GM18858 (cell line): ENCODE measurements around the gene HMCN2.

ENCODE experiments used
- ATAC-seq: cut with Tn5 transposase; IDR thresholded peaks from one replicate; pipeline ENCODE4 v1.9.1; 2021; ENCODE audit not compliant: unreplicated experiment

HMCN2 gene

DNA sequence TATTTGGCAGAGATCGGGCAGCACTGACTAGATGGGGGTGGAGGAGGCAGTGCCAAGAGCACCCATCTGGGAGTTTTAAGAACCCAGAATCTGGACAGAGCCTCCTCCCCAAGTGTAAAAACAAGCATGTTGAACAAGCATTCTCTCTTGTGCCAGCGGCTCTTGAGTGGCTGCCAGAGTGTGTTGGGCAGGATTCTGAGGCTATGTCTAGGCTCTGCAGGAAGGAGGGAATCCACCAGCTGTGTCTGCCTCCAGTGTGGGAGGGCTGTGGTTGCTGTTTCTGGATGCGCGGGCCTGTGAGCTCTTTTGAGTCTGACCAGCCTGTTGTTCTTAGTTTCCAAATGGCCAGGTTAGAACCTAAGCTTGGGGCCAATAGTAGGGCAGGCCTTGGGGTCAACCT is 39.8 kb downstream of the HMCN2 start:
- no peak for ATAC-seq

DNA sequence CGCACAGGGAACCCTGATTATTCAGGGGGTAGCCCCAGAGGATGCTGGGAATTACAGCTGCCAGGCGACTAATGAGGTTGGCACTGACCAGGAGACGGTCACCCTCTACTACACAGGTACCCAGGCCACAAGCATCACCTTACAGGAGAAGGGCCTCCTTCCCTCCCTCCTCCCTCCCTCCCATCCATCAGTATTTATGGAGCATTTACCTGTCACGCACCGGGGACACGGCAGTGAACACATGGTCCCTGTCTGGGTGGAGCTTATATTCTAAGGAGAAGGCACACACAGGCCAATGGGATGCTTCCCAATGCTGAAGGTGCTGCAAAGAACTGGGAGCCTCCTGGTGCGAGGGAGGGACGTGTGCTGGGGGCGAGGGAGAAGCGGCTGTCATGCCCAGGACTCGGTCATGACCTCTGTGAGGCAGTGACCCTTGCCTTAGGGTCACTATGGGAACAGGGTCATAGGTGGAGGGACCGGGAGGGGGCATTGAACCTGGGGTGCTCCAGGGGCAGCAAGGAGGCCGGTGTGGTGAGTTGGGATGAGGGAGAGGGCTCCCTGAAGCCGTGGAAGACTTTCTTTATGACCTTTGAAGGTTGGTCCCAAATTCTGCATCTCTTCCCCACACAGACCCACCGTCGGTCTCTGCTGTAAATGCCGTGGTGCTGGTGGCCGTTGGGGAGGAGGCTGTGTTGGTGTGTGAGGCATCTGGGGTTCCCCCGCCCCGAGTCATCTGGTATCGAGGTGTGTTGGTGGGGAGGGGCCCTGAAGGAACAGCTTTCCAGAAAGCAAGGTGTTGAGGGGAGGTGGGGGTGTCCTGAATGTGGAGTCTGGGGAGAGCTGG is 41.5 kb downstream of the HMCN2 start:
- ATAC-seq: no peak

DNA sequence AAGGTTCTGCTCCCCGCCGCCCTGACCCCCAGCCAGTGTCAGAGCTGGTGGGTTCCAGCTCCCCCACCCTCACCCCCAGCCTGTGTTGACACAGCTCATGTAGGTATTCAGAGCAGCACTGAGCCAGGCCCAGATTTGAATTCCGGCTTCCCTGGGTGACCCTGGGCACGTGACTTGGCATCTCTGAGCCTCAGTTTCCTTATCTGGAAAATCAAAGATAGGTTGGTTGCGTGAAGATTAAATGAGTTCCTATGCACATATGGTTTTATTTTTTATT is 42.0 kb downstream of the HMCN2 start:
- no peak for ATAC-seq

DNA sequence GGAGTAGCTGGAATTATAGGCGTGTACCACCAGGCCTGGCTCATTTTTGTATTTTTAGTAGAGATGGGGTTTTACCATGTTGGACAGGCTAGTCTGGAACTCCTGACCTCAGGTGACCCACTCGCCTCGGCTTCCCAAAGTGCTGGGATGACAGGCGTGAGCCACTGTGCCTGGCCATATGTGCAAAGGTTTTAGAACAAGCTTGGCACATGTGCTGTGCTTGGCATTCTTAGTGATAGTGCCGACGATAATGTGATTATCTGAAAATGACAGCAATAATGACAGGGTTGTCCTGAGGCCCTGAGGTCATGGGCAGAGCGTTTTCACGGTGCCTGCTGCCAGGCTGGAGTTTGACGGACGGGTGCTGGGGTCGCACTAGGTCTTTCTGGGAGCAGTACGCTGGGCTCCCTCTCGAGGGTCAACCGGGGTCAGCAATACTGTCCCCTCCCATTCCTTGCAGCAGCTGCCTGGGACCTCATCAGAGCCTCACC is 42.6 kb downstream of the HMCN2 start:
- no peak for ATAC-seq

DNA sequence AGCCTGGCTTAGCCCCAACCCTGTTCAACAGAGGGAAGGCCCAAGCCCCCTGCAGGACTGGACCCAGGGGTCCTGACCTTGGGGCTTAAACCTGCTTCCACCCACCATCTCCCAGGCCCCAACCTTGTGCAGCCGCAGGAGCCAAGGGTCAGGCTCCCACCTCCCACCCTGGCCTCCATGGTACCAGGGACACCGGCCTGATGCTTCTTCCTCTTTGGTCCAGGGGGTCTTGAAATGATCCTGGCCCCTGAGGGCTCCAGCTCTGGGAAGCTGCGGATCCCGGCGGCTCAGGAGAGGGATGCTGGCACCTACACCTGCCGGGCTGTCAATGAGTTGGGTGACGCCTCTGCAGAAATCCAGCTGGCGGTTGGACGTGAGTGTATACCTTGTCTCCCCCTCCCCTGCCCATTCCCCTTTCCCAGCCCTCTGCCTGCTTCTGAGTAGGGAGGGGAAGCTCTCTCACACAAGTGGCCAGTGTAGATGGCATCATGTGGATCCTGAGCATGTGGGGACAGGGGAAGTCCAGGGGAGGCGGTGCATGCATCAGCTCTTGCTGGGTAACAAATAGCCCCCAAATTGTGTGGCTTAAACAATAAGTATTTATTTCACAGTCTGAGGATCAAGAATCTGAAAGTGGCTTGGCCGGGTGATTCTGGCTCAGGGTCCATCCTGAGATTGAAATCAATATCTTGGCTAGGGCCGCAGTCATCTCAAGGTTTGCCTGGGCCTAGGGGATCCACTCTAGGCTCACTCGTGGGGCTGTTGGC is 44.3 kb downstream of the HMCN2 start:
- ATAC-seq: no peak

DNA sequence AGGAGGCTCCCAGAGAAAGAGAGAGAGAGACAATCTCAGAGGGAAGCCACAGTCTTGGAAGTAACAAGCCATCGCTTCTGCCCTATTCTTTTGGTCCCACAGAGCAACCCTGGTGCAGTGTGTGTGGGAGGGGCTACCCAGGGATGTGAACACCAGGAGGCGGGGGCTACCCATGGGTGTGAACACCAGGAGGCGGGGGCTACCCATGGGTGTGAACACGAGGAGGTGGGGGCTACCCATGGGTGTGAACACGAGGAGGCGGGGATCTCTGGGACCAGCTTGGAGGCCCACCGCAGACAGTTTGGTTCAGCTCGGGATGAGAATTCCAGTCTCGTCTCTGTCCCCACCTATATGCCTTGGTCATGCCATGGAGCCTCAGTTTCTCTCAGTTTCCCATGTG is 44.9 kb downstream of the HMCN2 start:
- no peak for ATAC-seq

DNA sequence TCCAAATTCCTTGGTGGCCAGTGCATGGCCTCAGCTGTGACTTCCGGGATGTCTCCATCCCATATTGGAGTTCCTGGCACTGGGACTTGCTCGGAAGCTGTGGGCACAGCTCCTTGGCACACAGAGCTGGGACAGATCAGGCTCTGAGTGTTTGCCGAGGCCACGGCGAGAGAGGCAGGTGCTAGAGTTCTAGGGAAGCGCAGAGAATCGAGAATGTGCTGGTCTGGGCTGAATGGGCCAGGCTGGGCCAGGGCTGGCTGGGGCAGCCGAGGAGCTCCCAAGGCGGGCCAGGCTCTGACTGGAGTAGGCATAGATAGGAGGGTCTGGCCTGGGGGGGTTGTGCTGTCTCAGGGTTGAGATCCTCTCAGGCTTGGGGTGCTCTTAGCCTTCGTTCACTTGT is 45.4 kb downstream of the HMCN2 start:
- ATAC-seq: no peak

DNA sequence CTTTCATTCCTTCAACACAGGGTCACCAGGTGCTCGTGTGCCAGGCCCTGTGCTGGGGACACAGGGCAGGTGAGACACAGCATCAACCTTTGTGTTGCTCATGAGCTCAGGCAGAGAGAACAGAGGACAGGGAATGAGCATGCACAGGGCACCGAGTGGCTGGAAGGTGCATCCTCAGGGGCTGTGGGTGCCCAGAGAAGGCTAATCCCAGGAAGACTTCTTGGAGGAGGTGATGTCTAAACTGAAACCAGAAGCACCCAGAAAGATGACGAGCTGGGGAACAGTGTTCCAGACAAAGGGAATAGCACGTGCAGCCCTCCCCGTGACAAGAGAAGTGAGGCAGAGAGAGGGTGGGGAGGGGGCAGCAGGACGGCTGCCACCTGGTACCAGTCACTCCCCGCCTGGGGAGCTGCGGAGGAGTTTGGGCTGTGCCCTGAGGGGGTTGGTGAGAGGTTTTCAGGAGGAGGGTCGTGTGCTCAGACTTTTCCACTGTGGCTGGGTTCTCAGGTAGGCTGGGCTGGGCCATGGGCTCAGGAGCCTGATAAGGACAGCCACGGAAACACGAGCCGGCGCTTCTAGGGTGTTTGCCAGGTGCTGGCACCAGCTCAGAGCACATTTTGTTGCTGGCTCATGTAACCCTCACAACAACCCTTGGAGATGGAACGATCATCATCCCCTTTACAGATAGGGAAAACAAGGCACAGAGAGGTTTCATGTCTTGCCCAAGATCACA is 46.0 kb downstream of the HMCN2 start:
- no peak for ATAC-seq

DNA sequence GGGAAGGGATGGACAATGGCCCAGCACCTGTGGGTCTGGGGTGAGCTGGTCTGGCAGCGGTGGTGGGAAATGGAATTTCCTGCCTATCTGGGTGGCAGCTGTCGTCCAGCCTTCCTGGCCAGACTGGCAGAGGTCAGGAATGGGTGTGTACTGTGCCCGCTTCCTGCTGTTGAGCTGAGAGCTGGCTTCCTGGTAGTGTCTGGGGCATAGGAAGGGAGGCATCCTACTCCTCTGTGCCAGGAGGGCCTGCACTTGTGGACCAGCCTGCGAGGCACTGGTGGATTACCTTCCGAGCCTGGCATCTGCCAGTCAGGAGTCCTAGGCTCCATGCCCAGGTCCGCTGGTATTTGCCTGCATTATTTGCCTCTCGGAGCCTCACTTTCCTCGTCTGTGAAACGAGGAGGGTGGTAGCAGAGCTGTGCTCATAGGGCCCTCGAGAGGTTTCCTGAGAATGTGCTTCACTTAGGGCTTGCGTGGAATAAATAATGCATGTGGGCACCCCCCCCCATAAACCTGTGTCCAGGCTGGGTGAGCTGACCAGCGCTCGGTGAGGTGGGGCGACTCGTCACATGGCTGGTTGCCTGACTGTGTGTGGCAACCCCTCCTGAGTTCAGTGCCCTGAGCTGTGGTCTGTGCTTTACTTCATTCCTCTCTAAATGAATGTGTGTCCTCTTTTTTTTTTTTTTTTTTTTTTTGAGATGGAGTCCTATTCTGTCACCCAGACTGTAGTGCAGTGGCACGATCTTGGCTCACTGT is 47.7 kb downstream of the HMCN2 start:
- no peak for ATAC-seq

DNA sequence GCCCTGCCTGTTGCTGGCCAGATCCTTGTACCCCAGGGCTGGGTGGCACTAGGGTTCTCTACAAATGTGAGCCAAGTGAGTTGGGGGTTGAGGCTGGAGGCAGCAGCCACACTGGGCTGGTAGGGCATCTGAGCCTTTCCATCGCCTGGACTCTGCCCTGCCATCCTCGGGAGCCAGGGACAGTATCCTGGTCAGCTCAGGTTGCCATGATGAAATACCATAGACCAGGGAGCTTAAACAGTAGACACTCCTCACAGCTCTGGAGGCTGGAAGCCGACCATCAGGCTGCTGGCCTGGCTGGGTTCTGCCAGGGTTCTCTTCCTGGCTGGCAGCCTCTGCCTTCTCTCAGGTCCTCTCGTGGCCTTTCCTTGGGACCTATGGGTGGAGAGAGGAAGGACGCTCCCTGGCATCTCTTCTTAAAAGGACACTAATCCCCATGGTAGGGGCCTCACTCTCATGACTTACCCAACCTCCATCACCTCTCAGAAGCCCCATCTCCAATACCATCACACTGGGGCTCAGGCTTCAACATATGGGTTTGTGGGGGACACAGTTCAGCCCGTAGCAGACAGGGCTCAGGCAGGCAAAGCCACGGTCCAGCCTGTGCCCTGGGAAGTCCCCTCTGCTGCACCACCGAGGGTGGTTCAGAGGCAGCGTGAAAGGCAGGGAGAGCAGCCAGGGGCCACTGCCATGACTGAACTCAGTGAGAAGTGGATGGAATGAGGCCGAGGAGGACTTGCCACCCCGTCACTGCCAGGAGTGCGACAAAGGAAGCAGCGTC is 50.1 kb downstream of the HMCN2 start:
- ATAC-seq: no peak

DNA sequence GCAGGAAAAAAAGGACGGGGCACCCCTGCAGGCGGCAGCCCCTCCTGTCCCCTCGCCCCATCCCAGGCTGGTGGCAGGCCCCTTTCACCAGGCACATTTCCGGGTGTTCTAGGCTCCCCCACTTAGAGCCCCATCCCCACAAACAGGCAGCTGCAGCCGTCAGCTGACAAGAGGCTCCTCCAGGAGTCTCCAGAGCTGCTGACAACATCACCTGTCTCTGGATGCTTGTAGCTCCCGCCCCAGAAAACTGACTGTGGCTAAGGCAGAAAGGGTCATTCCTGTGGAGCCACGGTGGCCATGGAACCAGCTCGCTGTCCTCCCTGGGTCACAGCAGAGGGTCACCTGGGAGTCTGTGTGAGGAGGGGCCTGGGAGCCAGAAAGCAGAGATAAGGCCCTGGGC is 50.9 kb downstream of the HMCN2 start:
- ATAC-seq: no peak

DNA sequence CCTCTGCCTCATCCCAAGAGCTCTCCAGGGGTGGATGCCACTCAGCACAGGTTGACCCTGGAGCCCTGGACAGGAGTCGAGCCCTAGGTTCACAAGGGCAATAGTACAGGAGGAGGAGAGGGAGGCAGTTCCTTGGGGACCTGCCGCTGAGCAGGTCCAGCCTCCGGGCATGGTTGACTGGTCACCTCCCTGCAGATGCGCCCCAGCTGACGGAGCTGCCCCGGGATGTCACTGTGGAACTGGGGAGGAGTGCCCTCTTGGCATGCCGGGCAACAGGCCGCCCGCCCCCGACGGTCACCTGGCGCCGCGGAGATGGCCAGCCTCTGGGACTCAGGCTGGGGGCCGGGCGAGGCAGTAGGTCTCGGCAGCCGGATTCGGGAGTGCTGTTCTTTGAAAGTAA is 53.7 kb downstream of the HMCN2 start:
- ATAC-seq: no peak

DNA sequence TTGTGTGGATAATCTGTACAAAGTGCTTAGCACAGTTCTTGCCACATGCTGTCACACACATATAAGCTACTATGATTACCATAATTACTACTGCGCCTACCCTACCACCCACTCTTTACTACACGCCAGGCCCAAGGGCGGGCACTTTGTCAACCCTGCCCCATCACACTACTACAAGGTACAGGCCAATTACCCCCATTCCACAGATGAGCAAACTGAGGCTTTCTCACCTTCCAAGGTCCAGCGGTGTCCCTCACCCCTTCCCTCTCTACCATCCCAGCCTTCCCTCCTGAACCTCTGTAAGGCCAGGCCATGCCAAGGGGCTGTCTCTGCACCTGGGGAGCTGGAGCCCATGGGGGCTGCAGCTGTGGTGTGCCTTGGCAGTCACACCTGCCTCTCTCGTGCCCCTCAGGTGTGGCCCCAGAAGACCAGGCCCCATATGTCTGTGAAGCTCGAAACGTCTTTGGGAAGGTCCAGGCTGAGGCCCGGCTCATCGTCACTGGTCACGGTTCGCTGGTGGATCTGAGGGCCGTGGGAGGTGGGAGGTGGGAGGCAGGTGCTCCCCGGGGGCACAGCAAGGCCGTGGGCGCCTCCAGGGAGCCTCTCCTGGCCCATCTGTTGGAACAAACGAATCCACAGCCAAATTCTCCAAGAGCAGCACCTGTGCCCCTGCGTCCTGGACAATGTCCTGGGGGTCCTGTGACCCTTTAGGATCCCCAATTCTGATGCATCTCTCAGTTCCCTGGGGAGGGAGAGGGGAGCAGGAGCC is 54.6 kb downstream of the HMCN2 start:
- ATAC-seq: no peak

DNA sequence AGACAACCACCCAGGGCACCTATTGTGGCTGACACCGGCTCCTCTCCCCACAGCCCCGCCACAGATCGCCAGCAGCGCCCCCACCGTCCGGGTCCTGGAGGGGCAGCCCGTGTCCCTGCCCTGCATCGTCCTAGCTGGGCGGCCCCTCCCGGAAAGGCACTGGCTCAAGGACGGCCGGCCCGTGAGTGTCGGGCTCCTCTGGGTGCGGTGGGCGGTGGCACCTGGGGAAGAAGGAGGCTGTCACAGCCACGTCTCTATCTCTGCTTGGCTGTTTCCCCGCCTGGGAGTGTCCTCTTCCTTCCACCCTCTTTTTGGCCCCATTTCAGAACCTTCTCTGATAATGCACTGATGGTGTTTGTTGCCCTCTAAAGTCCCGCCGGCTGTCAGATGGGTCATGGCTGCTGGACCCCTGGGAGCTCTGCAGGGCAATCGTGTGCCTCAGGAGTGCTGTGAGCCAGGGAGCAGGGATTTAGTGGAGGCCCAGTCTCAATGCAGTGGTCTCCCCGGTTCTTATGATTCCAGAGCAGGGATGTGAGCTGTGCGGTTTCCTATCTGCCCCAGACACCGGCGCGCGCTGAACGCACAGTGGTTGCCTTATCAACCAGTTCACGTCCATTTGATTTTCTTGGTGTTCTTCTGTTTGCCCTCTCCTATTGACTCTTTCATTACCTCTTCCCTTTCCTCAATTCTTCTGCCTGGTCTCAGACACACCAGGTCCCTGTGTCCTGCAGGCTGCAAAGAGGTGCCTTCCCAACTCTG is 55.3 kb downstream of the HMCN2 start:
- ATAC-seq: no peak

DNA sequence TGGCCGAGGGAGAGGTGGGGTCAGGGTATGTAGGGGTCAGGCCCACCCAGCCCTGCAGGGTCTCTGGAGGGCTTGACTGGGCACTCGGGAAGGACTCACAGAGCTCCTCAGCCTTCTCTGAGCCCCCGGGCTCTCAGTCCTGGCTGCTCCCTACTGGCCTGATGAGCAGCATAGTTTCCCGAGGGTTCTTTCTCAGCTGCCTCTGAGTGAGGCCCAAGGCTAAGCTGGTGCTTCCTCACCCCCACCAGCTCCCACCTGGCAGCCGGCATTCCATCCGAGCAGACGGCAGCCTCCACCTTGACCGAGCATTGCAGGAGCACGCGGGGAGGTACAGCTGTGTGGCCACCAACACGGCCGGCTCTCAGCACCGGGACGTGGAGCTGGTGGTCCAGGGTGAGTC is 56.0 kb downstream of the HMCN2 start:
- ATAC-seq: no peak

DNA sequence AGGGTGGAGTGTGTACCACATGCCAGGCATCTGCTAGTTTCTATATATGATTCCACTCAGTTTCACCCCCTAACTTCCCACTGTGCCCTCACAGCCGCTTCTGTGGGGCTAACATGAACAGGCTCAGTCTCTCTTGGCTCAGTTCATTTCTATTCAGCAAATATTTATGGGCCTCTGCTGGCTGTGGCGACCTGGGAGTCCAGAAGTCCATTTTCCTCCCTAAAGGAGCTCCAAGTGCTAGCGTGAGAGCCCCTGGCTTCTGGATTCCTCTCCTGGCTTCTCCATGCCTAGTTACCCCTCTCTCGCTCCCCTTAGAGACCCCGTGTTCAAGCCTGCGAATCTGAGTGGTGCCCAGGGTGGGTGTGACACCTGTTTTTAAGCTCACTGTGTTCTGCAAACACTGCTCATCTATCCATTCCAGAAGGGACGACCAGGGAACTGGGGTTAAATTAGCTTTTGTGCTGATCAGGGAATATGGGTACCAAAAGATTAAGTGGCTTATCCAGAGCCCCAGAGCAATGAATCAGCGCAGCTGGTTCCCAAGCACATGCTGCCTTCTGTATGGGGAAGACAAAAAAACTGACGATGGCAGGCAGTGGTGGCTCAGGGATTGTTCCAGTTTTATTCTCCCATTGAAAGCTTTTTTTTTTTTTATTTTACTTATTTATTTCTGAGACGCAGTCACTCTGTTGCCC is 57.6 kb downstream of the HMCN2 start:
- no peak for ATAC-seq

DNA sequence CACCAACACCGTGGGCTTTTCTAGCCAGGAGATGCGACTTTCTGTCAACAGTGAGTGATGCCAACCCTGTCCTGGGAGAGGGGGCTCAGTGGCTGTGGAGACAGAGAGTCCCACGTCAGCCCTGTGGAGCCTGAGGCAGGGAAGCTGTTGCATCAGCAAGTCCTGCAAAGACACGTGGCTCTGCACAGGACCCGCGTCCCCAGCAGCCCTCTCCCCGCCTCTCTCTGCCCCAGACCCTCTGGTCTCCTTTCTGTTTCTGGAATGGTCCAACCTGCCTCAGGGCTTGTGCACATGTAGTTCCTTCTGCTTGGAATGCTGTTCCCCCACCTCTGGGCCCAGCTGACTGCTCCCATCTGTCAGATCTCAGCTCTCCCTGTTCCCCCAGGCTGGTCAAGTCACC is 60.4 kb downstream of the HMCN2 start:
- no peak for ATAC-seq

DNA sequence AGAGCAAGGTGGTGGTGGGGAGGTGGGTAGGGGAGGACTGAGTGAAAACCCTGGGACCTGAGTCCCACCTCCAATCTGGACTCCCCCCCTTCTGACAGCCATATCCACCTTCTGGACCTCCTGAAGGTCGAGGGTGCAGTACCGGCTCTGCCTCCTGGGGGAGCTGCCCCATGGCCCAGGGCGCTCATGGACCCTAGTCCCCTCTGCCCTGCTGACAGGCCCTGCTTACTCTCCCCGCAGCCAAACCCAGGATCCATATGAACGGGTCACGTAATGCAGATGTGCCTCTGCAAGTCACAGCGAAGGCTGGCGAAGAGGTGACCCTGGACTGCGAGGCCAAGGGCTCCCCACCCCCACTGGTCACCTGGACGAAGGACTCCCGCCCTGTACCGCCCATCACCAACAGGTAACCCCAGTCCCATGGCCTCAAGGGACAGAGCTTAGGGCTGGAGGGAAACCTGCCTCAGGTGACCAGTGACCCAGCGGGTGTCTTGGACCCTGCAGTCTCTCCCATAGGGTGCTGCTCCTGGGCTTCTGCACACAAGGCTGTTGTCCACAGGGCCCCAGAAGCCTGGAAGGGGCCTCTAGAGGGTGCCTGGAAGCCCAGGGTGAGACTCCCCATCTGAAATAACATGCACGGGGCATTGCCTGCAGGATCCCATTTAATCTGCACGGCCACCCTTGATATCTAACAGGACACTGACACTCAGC is 61.7 kb downstream of the HMCN2 start:
- no peak for ATAC-seq
